SK-N-SH (cell line): ENCODE data around the gene SEBOX.

Experiments
- EZH2phosphoT487 ChIP-seq: fragments of 200-600 bp; sonication (generic); IDR thresholded peaks from 2 replicates; pipeline ENCODE4 v1.6.1; 2017; ENCODE audit warnings: low read depth, mixed run types, mild to moderate bottlenecking, antibody characterized with exemption, moderate library complexity, borderline replicate concordance
- RAD21 ChIP-seq: IDR thresholded peaks from 2 replicates; pipeline ENCODE4 v1.6.1; 2012; ENCODE audit warnings: mild to moderate bottlenecking, low read length
- USF2 ChIP-seq: fragments of 150-350 bp; IDR thresholded peaks from 2 replicates; pipeline ENCODE4 v1.6.1; 2017; ENCODE audit warnings: antibody characterized with exemption, low read length, low read depth, borderline replicate concordance
- TF ChIP-seq, protein P1 (sequence below): fragments of 200-600 bp; sonication (generic); IDR thresholded peaks from 2 replicates; pipeline ENCODE4 v1.6.1; 2017; ENCODE audit warnings: antibody characterized with exemption, mild to moderate bottlenecking, moderate library complexity

DNA sequence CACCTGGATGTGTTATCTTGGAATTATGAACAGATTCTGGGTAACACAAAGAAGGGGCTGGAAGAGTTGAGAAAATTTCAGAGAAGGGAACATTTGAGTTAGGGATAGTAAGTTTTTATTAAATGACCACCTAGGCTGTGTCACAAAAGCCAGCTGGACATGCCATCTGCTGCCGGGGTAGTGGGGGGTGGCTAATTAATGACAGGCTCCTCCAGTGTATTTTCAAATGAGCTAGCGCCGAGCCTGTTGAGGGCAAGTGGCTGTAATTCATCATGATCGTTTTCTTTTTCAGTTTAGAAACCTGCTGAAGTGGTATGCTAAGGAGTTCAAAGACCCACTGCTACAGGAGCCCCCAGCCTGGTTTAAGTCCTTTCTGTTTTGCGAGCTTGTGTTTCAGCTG is 39.8 kb downstream of the SEBOX start:
- TF ChIP-seq USF2 (no peak), EZH2phosphoT487 (no peak), RAD21 (no peak)
- TF ChIP-seq, protein P1, sequence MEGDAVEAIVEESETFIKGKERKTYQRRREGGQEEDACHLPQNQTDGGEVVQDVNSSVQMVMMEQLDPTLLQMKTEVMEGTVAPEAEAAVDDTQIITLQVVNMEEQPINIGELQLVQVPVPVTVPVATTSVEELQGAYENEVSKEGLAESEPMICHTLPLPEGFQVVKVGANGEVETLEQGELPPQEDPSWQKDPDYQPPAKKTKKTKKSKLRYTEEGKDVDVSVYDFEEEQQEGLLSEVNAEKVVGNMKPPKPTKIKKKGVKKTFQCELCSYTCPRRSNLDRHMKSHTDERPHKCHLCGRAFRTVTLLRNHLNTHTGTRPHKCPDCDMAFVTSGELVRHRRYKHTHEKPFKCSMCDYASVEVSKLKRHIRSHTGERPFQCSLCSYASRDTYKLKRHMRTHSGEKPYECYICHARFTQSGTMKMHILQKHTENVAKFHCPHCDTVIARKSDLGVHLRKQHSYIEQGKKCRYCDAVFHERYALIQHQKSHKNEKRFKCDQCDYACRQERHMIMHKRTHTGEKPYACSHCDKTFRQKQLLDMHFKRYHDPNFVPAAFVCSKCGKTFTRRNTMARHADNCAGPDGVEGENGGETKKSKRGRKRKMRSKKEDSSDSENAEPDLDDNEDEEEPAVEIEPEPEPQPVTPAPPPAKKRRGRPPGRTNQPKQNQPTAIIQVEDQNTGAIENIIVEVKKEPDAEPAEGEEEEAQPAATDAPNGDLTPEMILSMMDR = no peak
